GM18870 (cell line): Measurements from ENCODE around the gene EXOC5.
A peak's percentile ranks its signal among the peaks of the same experiment; 100 is the strongest.

Experiments used
- ATAC-seq: cut with Tn5 transposase; IDR thresholded peaks from one replicate; pipeline ENCODE4 v1.9.1; 2021; ENCODE audit warnings: moderate library complexity; ENCODE audit not compliant: unreplicated experiment

The EXOC5 gene, protein sequence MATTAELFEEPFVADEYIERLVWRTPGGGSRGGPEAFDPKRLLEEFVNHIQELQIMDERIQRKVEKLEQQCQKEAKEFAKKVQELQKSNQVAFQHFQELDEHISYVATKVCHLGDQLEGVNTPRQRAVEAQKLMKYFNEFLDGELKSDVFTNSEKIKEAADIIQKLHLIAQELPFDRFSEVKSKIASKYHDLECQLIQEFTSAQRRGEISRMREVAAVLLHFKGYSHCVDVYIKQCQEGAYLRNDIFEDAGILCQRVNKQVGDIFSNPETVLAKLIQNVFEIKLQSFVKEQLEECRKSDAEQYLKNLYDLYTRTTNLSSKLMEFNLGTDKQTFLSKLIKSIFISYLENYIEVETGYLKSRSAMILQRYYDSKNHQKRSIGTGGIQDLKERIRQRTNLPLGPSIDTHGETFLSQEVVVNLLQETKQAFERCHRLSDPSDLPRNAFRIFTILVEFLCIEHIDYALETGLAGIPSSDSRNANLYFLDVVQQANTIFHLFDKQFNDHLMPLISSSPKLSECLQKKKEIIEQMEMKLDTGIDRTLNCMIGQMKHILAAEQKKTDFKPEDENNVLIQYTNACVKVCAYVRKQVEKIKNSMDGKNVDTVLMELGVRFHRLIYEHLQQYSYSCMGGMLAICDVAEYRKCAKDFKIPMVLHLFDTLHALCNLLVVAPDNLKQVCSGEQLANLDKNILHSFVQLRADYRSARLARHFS

DNA sequence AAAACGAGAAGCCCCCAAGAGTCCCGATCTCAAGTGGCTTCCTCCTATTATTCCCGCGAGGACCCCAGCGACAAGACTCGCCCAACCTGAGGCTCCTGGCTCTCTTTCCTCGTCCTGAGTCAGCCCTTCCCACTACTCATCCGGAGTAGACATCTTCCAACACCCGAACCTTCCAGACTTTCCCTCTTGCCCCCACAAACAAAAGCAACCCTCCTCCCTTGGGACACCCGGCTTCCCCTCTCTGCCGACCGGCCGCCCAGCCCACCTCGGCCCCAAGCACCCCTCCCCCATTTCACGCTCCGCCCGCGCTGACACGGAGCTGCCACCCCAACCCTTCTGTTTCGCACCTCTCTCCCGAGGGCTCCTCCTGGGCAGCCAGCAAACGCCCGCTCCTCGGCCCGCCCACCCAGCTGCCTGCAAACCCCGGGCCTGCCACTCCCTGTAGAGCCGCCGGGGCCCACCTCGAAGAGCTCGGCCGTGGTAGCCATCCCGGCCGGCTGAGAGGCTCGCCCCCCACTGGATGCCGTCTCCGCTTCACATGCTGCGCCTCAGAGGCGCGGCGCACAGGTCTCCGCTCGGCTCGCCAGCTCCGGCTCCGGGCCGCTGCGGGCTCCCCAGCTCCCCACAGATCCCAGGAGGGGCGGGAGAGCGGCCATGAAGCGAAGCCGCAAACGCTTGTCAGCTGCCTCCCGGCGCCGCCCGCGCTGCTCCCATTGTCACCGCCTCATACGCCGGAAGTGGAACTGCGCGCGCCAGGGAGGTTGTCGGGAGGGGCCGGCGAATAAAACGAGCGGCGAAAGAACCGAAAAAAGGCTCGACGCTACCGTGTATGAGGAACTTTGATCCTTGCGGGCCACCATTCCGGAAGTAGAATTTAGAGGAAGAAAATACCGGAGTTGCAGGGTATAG lies at the start of gene EXOC5, which contains the start of gene AP5M1:
Gene EXOC5, minus strand, starts transcription at position 745 of the 909 bp plus-strand sequence. Its CDS starts 257 bp downstream, at position 488.
Gene AP5M1, plus strand, starts transcription at position 811 of the 909 bp plus-strand sequence. CDS start 344 bp downstream, outside the sequence.
- ATAC-seq = peak; percentile 75

DNA sequence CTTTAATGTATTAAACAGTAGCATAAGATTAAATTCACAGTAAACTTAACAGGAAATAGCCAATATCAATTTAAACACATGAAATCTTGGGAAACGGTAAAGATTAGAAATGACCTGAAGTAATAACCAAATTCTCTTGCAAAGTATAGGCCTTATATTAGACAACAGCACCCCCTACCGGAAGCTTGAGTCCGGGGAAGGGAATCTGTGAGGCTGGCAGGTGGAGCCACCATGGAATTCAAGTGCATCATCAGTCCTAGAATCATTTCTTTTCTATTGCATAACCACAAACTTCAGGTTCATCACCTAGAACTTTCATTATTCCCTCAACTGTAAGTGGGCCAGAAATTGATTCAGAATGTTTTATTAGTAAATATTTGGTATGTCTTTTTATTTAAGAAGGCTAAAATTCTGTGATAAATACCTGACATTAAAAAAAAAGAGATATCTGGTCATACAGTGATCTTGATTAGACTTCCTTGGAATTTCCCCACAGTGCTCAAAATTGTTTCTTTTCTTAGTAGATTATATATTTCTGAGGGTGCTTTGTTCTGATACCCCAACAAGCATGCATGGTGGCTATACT lies 48.6 kb upstream of the EXOC5 start:
- ATAC-seq = no peak

DNA sequence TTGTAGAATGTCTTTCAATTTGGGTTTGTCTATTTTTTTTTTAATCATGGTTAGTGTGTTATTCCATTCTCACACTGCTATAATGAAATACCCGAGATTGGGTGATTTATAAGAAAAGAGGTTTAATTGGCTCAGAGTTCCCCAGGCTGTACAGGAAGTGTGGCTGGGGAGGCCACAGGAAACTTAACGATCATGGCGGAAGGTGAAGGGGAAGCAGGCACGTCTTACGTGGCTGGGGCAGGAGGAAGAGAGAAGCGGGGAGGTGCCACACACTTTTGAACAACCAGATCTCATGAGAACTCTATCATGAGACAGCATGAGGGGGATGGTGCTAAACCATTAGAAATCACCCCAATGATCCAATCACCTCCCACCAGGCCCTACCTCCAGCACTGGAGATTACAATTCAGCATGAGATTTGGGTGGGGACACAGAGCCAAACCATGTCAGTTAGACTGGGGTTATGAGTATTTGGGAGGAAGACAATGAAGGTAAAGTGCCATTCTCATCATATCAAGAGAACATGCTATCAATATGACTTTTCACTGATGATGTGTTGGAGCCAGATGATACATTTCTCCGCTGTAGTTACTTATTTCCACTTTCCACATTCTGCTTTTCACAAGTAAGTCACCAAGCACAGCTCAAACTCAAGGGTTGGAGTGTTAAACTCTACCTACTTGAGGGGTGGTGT lies 45.8 kb upstream of the EXOC5 start:
- ATAC-seq = no peak

DNA sequence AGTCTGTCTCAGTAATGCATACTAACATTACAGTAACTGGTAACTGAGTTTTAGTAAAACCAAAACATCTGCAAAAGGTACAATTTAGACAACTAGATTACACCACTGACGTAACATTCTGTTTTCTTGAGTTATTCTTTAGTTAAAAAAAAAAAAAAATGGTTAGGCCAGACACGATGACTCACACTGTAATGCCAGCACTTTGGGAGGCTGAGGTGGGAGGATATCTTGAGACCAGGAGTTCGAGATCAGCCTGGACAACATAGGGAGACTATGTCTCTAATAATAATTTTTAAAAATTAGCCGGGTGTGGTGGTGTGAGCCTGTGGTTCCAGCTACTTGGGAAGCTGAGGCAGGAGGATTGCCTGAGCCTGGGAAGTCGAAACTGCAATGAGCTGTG lies 34.2 kb upstream of the EXOC5 start:
- ATAC-seq = no peak

DNA sequence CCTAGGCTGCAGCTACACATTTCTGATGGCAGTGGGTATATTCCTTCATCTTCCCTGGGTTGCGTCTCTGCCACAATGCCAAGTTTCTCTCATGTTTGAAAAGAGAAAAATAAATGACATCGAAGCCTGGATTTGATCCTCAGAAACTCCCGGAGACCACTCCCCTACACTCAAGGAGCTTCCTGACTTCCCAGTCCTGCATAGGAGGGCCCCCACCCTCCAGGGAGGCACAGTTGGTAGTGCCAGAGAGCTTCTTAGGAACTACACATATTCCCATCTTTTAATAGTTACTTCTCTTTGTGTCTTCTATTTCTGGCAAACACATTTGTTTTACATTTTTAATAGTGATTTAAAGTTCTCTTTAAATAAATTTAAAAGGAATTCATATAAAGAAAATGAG lies 30.8 kb upstream of the EXOC5 start:
- no peak for ATAC-seq

DNA sequence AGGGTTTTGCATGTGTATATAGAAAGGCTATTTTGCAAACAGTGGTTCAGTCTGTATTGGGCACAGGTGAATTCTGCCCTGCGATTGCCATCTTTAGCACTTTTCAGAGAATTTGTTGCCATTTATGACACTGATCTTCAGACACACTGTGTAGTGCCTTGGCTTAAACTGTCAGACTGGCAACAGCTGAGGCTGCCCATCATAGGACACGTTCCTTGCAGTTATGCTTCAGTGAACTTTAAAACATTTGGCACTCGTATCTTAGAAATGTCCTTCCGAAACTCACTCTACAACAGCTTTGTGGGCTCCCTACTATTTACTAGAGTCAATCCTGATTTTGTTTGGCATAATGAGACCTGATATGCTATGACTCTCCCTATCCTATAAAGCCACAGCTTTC lies 29.1 kb upstream of the EXOC5 start:
- no peak for ATAC-seq

DNA sequence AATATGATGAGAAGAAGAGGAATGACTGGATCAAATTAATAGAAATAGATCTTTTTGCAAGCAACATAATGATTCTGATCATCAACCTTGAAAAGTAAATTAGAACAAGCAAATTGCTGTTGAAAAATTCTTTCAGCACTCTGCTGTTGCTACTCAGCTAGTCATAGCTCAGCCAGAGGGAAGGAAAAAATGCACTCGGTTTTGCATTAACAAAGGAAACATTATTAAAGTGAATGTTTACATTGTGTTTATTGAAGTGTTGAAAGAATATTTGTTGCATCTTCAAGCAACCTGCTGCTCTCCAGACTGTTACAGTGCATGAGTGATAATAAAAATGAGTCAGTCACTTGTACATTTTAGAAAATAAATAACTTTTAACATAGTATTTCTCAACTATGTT lies 26.5 kb upstream of the EXOC5 start:
- ATAC-seq = no peak

DNA sequence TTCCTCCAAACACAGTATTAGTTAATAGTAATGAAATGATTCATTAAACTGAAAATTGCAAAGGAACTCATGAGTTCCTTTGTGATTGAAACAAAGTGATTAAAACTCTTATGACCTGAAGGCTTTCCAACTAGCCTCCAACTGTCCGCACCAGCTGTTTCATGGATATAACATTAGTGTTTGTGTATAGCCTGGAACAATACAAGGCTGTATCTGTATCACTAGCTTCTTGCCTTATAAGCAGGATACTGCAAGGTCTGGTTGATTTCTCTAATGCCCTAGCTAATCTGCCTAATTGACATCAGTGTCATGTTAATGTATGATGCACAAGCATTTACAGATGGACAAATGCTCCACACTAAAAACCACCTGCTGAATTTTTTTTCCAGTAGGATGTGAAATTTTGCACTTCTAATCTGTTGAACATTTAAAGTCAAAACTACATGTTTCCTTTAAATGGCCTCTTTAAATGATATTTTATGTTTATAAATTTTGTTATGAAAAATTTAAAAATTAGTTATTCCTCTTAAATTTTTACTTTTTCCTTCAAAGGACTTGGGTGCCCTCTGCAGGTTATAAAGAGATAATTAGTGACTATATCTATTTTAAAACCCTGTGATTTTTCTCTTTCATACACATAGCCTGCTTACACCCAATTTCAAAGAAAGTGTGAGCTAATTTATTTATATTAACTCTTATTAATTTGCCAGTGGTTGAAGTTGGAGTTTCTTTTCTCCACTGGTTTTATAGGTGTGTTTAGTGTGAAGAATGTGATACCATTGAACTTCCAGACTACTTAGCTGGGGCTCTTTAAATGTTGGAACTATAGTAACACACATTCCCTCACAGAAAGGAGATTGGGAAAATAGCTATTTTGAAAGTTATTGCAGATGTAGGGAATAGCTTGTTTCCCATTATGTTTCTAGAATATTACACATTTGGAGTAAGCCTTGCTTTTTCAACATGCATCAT lies 25.4 kb upstream of the EXOC5 start:
- ATAC-seq = no peak

DNA sequence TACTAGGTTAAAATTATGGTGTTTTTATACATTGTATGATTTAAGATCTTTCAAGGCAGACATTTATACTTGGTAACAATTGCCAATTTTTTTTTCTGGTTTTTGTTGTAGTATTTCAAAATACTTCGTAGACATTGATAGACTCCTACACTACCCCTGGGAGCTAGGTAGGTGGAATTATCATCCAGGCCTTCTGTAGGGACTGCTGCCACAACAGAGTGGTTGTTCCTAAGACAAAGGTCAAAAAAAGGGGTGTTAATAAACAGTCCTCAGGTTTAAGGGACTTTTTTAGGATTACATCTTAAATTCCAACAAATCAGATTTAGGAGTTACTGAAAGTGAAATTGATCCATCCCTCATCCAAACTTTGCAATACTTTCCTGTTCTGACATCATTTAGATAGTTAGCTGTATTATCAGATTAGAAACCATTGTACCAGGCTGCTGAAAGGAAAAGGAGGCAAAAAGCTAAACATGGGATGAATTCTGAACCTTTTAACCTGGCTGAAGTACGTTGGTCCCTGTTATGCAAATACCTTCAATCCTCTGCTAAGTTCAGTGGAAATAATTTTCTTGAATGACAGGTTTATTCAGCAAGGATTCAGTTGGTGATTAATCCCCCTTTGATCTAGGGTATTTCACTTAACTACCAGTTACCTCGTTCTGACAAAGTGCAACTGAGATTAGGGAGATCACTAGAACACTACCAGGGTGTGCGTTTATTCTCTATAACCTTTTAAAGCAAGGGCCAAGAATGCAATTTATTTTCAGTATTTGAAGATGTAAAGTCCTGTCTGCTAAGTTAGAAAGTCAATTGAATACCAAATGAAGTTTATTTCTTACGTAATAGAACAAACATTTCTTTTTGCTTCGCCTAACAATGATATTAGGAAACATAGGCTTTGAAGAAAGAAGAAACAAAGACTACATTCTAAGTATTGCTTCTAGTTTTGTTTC lies 23.3 kb upstream of the EXOC5 start:
- ATAC-seq = no peak

DNA sequence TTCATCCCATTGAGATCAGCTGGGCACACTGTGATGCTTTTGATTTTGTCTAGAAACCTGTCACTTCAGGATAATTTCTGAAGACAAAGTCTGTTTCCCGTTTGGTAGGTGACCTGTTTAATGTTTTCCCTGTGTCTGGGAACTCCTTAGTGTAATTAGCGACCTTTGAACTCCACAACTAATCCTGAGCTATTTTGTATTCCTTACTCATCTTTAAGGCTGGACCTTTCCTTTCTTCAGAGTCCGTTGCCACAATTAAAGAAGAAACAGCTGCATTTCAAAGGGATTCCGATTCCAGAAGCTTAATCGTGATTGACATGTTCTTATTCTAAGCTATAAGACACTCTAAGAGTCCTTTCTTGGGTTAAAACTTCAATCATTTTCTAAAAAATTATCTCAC lies 22.0 kb upstream of the EXOC5 start:
- ATAC-seq = no peak

DNA sequence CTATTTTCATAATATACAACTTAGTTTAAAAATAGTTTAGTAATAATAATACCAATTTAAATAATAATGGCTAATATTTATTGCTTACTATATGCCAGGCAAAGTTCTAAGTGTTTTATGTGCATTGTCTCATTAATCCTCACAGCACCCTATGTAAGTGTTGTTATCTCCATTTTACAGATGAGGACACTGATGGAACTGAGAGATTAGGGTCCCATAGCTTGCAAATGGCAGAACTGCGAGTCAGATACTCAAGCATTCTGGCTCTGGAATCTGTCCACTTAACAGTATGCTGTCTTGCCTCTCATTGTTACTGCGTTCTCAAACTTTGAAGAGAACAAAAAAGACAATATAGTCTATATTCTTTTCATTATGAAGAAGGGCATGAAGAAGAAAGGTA lies 19.0 kb upstream of the EXOC5 start:
- ATAC-seq = no peak

DNA sequence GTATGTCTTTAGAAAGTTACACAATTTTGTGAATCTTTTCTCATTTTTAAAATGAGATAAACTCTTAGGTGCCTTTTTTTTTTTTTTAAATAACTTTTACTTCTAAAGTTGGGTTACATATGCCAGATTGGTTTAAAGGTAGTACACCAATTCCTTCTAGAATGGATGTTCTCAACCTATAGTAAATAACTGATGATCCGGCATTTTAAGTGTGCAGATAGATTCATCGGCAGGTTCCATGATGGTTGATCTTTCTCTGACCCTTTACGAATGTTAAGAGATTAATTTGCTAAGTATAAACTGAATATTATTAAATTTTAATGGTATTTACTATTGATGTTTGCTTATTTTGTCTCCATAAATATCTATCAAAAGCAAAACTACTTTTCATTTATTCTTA lies 8.4 kb upstream of the EXOC5 start:
- ATAC-seq = no peak

DNA sequence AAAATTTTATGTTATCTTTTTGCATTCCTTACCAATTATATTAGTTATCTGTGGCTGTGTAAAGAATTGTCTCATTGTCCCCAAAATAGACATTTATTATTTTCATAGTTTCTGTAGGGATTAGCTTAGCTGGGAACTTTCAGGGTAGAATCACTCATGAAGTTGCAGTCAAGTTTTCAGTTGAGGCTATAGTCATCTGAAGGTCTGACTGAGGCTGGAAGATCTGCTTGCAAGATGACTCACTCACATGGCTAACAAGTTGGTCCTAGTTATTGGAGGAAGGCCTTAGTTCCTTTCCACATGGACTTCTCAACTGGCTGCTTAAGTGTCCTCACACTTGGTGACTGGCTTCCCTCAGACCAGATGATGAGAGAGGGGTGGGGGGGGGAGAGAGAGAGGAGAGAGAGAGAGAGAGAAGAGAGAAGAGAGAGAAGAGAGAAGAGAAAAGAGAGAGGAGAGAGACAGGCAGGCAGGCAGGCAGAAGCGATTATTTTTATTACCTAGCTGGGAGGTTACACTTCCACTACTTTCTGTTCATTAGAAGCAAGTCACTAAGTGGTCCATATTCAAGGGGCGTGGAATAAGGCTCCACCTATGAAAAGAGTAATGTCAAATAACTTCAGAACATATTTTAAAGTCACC lies 6.4 kb upstream of the EXOC5 start:
- no peak for ATAC-seq

DNA sequence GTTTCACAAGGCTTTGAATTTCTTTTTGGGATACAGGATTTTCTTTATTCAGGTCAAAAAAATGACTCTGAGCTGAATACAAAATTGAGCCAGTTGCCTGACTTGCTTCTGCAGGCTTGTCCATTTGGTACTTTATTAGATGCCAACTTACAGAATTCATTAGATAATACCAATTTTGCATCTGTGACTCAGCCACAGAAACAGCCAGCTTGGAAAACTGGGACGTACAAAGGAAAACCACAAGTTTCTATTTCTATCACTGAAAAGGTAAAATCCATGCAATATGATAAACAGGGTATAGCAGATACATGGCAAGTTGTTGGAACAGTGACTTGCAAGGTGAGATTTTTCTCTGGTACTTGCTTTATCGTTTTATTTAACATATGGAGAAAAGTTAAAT lies 5.8 kb upstream of the EXOC5 start:
- ATAC-seq = no peak

DNA sequence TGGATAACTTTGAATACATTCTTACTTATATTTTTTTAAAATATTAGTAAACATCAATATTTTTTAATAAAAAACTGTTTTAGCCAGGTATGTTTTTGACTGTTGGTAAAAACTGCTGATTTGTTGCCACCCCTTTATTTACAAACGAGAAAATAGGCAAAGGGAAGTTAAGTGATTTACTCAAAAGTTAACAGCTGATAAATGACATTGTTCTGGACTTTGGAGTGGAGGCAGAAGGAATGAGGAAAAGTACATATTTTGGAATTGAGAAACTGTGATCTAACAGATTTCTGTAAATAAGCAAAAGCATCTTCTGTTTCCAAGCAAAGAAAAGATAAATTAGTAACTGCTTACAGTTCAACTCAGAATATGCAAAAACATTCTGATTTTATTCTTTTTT lies 4.5 kb upstream of the EXOC5 start:
- no peak for ATAC-seq

DNA sequence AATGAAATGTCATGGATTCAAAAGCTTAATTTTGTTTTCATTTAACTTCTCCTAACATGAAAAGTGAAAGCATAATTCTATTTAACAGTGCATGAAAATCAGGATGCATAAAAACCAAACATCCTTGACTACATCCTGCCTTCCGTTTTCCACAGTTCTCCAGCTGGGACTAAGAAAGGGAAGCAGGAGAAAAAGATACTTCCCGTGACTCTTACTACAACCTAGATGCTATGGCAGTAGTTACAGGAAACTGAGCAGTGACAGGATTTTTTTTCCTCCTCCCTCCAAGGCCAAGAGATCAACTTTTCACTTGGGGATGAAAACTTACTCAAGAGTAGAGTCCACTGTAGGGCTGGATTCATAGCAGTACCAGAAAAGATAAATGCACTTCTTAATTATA lies 2.6 kb downstream of the EXOC5 start:
- ATAC-seq = no peak

DNA sequence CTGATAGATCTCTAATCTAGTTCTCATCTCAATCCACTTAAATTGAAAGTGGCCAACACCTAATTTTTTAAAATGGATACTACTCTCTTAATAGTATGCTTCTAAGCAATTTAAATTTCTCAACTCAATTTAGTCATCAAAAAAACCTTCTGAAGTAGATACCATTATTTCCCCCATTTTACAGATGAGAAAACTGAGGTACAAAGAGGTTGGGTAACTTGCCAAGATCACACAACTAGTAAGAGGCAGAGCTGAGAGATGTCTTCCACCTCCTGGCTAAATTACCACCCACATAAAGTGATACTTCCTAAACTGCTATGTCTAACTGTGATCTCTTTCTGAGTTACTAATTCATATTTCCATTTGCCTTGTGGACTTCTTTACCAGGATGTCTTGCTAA lies 6.6 kb downstream of the EXOC5 start:
- no peak for ATAC-seq

DNA sequence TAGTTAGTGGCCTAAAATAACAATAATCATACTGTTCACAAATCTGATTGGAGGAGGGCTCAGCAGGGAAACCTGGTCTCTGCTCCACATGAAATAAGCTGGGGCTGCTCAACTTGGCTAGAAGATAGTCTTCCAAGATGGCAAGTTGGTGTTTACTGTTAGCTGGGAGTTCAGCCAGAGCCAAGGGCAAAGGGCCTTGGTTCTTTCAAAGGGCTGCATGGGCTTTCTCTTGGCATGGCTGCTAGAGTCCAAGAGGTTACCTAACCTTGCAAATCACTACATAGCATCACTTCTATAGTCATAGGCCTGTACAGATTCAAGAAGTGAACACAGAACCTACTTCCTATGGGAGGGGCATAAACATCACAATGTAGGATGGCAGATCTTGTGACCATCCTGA lies 7.1 kb downstream of the EXOC5 start:
- no peak for ATAC-seq
